Measurements from ENCODE around the gene RHOBTB3. TPM values are rescaled to one million over a fixed set of nuclear protein-coding genes. Genes with fewer than 3 reads are reported as not detected.
A peak's percentile ranks its signal among the peaks of the same experiment; 100 is the strongest.

Gene RHOBTB3
- total RNA-seq, 1 experiment from 2014 or later = 69.3 TPM

- no peak for DNase-seq (ENCODE audit: low spot score)
Observed at GRCh38 chr5:95713960-95714710, 17.0 kb upstream of the RHOBTB3 start.

GRCh38 chr5:95715799-95716461 lies 15.2 kb upstream of the RHOBTB3 start:
- DNase-seq (ENCODE audit: low spot score) = peak; percentile 30

DNA sequence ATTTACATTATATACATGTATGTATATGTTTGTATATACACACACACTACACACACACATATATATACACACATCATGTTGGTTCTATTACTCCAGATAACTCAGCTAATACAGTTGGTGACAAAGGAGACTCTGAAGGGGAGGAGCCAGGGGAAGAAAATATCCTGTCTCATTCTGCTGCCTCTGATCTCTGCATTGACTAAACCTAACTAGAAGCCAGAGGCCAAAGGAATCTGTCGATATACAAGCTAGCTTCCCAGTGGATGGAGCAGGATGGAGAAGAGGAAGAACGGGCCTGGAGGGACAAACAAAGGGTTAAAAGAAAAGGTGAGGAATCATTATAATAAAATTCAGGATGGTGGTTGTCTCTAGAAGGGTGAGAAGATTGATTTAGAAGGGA lies 13.7 kb upstream of the RHOBTB3 start:
- DNase-seq (ENCODE audit: low spot score) = no peak

DNA sequence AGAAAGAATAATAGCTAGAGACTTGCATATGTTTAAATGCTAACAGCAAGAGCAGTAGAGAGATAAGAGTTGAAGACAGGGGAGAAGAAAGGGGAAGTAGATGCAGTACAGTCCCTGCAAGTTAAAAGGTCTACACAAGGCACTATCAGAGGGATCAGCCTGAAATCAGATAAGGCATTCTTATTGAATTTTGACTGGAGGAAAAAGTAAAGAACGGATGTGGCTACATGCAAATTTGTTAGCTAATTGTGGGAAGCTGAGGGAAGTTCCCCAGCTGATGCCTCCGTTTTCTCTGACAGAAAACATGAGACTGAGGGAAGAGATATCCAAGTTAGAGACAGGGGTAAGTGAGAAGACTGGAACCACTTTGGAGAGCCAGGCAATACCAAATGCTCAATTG lies 12.9 kb upstream of the RHOBTB3 start:
- no peak for DNase-seq (ENCODE audit: low spot score)

- no peak for DNase-seq (ENCODE audit: low spot score)
Observed at GRCh38 chr5:95718738-95719137, 12.4 kb upstream of the RHOBTB3 start.

DNA sequence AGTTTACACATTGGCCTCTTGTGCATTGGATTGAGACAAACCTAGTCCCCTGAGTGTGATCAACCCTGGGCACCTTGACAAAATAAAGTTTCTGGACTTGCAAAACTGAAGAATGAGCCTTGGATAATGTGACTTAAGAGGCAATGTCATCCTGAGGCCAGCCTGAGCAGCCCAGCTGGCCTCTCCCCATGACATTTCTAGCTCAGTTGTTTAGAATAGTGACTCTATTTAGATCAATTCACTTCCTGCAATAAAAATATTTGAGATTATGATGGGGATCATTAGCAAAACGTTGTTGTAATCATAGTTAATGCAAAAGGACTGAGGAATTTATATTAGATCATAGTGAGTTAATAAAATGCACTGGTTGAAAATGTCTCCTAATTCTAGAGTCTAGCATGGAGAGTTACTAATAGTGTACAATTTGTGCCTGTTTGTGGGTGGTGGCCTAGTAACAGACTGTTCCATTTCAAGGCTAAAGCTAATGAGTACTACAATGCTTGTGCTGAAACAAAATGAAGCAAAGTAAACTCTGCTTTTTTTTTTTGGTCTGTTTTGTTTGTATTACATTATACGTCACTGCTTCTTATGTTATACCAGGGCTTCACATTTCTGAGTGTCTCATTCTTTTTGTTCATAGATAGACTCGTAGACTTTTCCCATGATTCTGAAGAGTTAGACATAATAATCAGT lies 10.9 kb upstream of the RHOBTB3 start:
- DNase-seq (ENCODE audit: low spot score) = no peak

DNA sequence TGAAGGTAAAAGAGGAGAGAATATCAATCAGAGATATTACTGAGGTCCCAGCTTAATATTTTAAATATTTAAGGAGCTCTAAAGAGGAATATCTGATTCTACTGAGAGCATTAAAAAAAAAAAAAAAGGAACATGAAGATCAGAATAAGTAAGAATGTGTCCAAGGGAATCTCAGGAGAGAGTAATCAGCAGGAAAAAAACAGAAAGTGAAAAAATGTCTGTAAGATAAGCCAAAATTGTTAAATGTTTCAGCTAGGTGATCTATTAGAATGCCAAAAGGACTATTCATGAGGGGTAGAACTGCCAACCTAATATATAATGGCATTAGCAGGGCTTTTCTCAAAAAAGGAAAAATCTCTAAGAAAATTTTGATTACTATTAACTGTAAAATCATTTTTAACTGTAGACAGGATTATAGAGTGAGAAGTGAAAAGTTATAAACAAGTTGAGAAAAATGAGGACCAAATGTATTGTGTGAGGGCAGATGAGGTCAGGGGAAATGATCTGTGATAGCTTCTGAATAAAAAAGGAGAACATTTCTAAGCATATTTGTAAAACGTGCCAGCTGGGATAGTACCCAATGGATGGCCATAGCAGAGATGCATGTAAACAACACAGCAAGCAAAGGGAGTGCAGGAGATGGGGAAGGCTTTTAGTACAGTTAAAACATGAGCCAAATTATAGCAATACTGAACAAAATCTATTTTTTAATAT lies 9.4 kb upstream of the RHOBTB3 start:
- no peak for DNase-seq (ENCODE audit: low spot score)

DNA sequence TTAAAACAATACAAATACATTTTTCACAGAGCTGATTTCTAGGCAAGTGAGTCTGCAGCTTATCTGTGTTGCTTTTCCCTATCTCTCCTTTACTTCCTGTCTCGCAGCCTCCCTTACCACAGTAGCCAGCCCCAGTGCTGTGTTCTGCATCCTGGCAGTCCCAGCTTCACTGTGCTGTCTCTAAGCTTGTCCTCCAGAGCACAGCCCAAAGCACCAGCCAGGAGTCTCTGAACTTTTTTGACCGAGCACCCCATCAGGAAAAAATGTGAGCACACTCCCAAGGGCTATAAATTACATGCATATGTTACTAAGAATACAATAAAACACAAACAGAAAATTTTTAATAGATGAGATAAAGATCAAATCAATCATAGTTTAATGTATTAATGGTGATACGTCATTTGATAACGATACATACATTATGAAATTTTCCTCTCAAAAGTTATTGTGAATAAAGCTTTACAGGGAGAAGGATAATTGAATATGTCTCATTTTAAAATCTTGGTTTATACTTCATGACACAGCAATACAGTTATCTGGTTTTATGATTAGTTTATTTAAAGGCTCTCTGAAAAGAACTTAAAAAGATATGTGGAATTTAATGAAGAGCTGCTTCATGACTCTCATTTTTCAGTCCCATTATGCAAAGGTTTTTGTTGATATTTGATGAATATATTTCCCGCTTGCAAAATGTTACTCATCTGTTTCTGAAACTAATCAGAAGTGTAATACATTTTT lies 7.3 kb upstream of the RHOBTB3 start:
- DNase-seq (ENCODE audit: low spot score) = peak; percentile 31

DNA sequence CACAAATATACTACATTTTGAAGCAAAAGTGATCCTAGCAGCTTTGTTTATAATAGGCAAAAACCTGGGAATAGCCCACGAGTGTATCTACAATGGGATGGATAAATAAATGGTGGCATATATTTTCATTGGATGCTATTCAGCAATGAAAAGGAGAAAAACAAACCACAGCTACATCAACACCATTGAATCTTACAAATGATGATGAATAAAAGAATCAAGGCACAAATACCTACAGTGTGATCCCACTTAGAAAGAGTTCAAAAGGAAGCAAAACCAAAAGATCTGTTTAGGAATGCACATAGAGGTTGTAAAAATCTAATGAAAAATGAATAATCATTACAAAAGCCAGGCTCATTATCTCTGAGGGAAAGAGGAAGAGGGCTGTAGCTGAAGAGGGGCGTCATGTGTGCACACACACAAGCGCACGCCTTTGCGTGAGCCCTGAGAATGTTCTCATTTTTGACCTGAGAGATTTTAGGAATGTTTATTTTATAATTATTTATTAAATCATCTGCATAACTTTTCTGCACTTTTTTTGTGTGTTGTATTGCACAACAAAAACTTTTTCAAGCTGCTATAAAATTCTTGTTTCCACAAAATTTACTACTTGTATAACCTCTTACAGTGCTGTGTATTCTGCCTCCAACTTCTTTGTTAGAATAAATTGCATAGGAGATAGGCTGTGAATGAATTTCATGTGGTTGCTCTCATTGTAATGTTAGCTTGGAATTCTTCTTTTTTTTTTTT lies 5.9 kb upstream of the RHOBTB3 start:
- DNase-seq (ENCODE audit: low spot score) = no peak

GRCh38 chr5:95725937-95726810 lies 5.0 kb upstream of the RHOBTB3 start:
- DNase-seq (ENCODE audit: low spot score) = no peak

DNA sequence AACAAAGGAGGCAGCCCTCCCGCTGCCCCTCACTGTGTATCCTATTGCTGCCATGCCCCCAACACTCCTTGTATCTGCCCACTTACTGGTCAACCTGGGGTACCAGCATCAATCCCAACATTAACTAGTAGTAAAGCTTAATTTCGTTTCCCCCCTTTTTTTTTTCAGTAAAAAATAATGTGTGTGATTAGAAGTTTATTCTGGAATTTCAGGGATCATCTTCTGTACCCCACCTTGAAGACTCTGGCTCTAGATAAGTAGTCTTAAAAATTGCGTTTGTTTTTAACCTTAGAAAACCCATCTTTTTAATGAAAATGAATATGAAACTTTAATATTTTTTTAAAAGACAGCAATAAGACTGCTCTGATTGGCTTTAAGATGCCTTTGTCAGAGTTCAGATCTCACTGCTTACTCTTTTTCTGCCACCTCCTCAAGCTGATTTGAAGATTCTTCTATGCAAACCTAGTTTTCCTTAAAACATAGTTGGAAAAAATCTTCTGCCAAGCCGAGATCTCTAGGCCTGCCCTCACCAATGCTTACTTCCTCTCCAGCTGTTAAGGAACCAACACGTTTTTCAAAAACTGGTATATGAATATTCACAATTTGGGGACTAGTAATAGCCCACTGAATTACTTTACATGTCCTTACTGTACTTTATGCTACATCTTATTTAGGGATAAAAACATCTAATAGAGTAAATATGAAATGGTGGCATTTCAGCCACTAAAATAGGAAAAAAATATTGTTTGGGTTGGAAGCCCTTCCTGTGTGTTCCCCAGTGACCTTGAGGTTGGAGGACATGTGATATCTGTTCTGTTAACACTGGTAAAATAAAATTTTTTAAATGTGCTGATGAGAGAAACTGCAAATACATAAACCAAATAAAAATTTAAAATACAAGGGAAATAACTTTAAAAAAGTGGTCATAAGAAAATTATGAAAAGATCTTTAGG lies 4.0 kb upstream of the RHOBTB3 start:
- no peak for DNase-seq (ENCODE audit: low spot score)

DNA sequence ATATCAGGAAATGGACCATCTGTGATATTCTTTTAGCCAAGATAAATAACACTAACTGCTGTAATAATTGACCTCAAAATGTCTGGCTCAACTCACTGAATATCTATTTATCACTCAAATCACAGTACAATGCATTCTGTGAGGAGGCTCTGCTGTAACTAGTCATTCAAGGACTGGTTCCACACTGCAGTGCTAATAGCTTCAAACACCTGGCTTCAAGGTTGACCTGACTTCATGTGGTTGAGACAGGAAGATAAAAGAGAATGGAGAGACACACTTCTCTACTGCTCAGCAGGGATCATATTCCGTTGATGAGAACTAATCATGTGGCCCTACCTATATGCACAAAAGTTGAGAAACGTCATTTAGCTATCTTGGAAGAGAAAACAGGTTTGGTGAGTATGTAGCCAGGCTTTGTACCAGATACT lies 3.4 kb upstream of the RHOBTB3 start:
- peak; percentile 72 for DNase-seq (ENCODE audit: low spot score)

- no peak for DNase-seq (ENCODE audit: low spot score)
Observed at GRCh38 chr5:95728494-95729114, 2.5 kb upstream of the RHOBTB3 start.

DNA sequence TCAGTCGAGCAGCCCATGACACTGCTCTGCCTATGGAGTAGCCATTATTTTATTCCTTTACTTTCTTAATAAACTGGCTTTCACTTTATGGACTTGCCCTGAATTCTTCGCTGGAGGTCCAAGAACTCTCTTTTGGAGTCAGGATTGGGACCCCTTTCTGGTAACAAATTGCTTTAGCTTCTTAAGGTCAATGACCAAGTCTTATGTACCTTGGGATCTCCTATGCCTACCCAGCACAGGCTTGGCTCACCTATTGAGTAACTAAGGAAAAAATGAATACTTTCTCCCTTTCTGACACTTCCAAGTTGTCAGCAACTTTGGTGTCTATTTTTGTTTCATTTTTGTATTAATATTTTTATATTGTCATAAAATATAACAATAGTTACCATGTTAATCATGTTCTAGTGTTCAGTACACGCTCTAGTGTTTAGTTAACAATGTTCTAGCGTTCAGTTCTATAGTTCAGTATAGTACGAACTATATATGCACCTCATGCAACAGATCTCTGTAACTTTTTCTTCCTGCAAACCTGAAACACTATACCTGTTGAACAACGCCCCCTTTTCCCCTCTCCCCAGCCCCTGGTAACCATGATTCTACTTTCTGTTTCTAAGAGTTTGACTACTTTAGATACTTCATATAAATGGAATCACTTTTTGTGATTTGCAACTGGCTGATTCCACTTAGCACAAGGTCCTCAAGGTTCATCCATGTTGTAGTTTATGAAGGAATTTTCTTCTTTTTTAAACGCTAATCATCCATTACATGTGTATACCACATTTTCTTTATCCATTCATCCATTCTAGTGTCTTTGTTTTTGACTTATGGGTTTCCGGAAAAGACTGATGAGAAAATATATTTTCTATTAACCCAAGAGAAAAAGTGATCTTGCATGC lies 1.8 kb upstream of the RHOBTB3 start:
- DNase-seq (ENCODE audit: low spot score) = no peak

GRCh38 chr5:95730011-95730700 lies 980 bp upstream of the RHOBTB3 start:
- no peak for DNase-seq (ENCODE audit: low spot score)
